Activated naive CD8-positive, alpha-beta T cell treated with anti-CD3 and anti-CD28 coated beads, Interleukin-2, amount 10 ng/mL, durations not matched to agents 7 days and 5 days (primary cell): ENCODE results near the gene FAM170B. TPM values are rescaled to one million over a fixed set of nuclear protein-coding genes. Genes with fewer than 3 reads are reported as not detected.

Experiments
- ATAC-seq: fragments of 150-1000 bp; cut with Tn5 transposase; one replicate; pipeline ENCODE4 v1.10.0; 2021; ENCODE audit warnings: low read depth, moderate library complexity
- POLR2A ChIA-PET: fragments of 350-600 bp; sonication (Branson Sonifier 250); formaldehyde crosslinking; loops from one replicate; lab custom pipeline; 2021; ENCODE audit warnings: antibody characterized with exemption; lab: Charles Lee
- DNase-seq: peaks from one replicate; pipeline ENCODE4 v3.0.0; 2021
- H3K27ac Mint-ChIP-seq: one replicate; pipeline ENCODE4 v1.8.0; 2022; ENCODE audit warnings: mild to moderate bottlenecking, mixed read lengths
- H3K27me3 Mint-ChIP-seq: one replicate; pipeline ENCODE4 v1.8.0; 2022; ENCODE audit warnings: mild to moderate bottlenecking, moderate library complexity, mixed read lengths
- H3K36me3 Mint-ChIP-seq: one replicate; pipeline ENCODE4 v1.8.0; 2021; ENCODE audit warnings: mild to moderate bottlenecking, mixed read lengths
- H3K4me1 Mint-ChIP-seq: one replicate; pipeline ENCODE4 v1.8.0; 2021; ENCODE audit warnings: mixed read lengths
- H3K4me3 Mint-ChIP-seq: one replicate; pipeline ENCODE4 v1.8.0; 2022; ENCODE audit warnings: mild to moderate bottlenecking, moderate library complexity, mixed read lengths
- H3K9me3 Mint-ChIP-seq: one replicate; pipeline ENCODE4 v1.8.0; 2021; ENCODE audit warnings: mixed read lengths
- total RNA-seq, 2 experiments: library from RNA; stranded (reverse); gene quantifications; one replicate each; pipeline ENCODE4 v1.2.3, GENCODE V29; 2021

The FAM170B gene
- total RNA-seq, 2 experiments from 2014 or later: not detected

DNA sequence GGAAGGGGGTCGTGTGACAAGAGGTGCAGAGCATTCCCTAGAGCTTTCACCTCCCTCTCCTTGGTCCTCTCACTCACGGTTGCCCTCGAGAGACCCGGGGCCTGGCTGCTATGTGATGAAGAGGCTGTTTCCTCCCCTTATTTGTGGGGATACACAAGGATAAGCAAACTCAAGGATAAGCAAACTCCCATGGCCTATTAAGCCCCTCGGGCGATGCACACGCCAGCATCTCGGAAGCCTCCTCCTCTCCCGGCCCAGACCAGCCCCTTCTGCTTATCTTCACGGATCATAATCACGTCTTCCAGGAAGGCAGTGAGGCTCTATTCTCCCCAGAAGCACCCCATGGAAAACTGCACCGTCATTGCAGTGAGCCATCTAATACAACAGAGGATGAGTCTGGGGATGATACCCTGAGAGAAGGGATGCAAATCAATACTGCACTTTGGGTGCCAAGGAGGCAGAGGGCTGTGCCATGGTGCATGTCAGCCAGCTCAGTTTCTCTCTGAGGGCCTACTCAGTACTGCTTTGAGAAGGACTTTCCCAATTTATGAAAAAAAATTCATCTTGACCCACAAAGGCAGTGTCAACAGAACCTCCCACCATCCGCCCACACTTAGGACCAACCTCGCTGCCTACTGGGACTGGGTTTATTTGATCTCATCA lies 32.1 kb upstream of the FAM170B start:
- Mint-ChIP-seq H3K4me1 (peaks cover 14% of the 10 kb centered on the region), H3K4me3 (no peak overlapping the region), H3K36me3 (no peaks in the 10 kb centered on the region), H3K27ac (no peak overlapping the region), H3K27me3 (peaks cover 9% of the 10 kb centered on the region), H3K9me3 (no peaks in the 10 kb centered on the region)
- ATAC-seq: no peak
- POLR2A ChIA-PET: no interaction called here
- no peak for DNase-seq

DNA sequence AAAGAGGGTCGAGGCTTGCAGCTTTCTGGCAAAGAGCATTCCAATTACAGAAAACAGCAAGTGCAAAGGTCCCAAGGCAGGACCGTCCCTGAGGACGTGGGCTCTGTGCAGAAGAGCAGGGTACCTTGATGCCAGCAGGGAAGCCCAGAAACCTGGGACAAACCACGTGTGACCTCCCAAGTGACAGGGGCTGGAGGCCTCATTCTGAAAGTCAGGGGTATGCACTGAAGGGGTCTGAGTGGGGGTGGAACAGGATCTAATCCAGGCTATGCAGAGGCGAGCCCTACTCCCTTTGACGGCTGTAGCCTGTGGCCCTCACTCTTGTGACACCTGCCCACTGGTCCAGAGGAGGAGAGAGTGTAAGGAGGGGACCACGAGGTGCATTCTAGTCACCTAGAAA lies 31.4 kb upstream of the FAM170B start:
- H3K36me3 Mint-ChIP-seq: no peaks in the 10 kb centered on the region
- DNase-seq (no peak), ATAC-seq (no peak)
- no peak overlapping the region for H3K4me3 Mint-ChIP-seq
- no peaks in the 10 kb centered on the region for H3K9me3 Mint-ChIP-seq
- POLR2A ChIA-PET: no interaction called here
- H3K4me1 Mint-ChIP-seq: peaks cover 14% of the 10 kb centered on the region
- no peak overlapping the region for H3K27ac Mint-ChIP-seq
- H3K27me3 Mint-ChIP-seq: peaks cover 10% of the 10 kb centered on the region

DNA sequence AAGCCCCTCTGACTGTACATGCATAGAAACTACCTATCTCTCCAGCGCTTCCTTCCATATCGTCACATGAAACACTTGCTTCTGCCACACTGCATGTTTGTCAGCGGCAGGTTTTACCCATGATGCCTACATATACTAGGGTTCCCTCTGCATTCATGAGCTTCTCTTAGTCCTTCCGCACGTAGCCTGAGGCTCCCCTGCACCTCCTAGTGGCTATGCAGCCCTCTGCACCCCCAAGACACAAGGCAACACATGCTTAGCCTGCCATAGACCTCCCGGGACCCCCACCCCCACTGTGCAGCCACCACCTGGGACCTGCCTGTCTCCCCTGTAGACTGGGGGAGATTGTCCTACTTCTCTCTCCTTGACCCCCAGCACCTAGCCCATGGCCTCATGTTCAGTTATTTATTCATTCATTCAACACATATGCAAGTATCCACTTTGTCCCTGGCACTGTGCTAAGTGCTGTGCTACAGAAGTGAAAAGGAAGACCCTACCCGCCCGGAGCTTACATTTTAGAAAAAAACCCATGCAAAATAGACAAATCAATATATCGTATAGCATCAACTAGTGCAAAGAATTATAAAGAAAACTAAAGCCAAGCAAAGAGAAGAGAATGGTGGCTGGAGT lies 30.9 kb upstream of the FAM170B start:
- ATAC-seq (peak; percentile 96), DNase-seq (peak; percentile 58)
- peaks cover 14% of the 10 kb centered on the region for H3K4me1 Mint-ChIP-seq
- POLR2A ChIA-PET: no interaction called here
- peak overlapping the region; percentile 3 for H3K4me3 Mint-ChIP-seq
- H3K27me3 Mint-ChIP-seq: peaks cover 15% of the 10 kb centered on the region
- H3K36me3 Mint-ChIP-seq: no peaks in the 10 kb centered on the region
- peak overlapping the region; percentile 27 for H3K27ac Mint-ChIP-seq
- H3K9me3 Mint-ChIP-seq: no peaks in the 10 kb centered on the region

DNA sequence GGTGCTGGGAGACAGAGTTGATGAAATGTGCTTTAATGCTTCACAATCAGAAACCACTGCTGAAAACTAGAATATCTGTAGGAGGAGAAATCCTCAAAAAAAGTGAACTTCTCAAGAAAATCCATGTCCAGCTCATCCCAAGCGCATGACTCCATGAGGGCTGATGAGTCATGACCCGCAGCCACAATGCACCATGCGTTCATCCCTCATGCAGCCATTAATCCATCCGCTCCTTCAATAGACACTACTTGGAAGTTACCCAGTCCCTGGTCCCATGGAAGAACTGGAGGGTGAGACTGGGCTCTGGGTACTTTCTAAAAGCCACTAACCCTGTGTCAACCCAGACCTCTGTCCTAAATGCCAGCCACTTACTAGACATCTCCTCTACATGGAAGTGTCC lies 29.9 kb upstream of the FAM170B start:
- H3K27me3 Mint-ChIP-seq: peaks cover 20% of the 10 kb centered on the region
- no peaks in the 10 kb centered on the region for H3K9me3 Mint-ChIP-seq
- H3K36me3 Mint-ChIP-seq: no peaks in the 10 kb centered on the region
- ATAC-seq (no peak), DNase-seq (no peak)
- no peak overlapping the region for H3K27ac Mint-ChIP-seq
- POLR2A ChIA-PET: no interaction called here
- no peak overlapping the region for H3K4me3 Mint-ChIP-seq
- peaks cover 14% of the 10 kb centered on the region for H3K4me1 Mint-ChIP-seq

DNA sequence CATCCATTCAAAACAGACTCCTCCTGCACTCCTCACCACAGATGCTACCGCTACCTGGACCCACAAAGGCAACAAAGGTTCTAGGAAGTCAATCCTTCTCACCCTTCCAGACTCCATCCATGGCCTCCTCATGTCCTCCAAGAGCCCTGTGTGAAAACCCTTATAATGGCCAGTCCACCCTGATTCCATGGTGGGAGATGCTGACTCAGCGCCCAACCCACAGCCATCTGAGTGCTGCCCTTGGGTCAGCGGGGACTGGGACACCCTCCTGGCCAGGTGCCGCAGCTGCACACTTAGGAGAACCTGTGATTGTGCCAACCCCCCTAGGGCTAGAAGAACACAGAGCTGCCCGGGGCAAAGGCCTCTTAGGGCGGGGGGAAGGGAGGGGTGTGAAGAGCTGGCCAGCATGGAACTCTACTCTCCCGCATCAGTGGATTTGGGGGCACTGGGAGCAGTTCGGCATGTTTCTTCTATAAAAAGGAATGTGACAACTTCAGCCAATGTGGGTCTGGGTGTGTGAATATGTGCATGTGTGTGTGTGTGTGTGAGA lies 29.0 kb upstream of the FAM170B start:
- no peak for DNase-seq
- H3K27me3 Mint-ChIP-seq: peaks cover 22% of the 10 kb centered on the region
- H3K4me3 Mint-ChIP-seq: no peak overlapping the region
- no peaks in the 10 kb centered on the region for H3K9me3 Mint-ChIP-seq
- peaks cover under 1% of the 10 kb centered on the region for H3K36me3 Mint-ChIP-seq
- no peak for ATAC-seq
- peaks cover 19% of the 10 kb centered on the region for H3K4me1 Mint-ChIP-seq
- POLR2A ChIA-PET: no interaction called here
- no peak overlapping the region for H3K27ac Mint-ChIP-seq

DNA sequence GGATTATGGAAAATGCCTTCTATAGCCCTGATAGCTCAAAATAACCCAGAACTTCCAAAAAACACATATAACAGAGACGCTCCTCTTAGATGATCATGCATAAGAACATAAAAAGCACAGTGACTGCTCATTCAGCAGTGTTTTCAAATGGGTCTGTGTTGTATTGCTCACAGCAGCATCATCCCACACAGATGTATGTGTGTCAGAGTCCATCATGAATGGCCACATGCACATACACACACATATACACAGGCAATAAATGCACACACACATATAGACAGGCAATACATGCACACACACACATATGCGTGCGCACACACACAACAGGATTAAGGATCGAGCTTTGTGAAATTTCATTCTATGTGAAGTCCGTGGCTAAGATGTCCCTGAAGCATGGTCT lies 28.2 kb upstream of the FAM170B start:
- Mint-ChIP-seq H3K9me3 (no peaks in the 10 kb centered on the region), H3K4me3 (no peak overlapping the region), H3K36me3 (peaks cover 4% of the 10 kb centered on the region), H3K4me1 (peaks cover 27% of the 10 kb centered on the region), H3K27ac (no peak overlapping the region), H3K27me3 (peaks cover 22% of the 10 kb centered on the region)
- no peak for DNase-seq
- POLR2A ChIA-PET: no interaction called here
- no peak for ATAC-seq

DNA sequence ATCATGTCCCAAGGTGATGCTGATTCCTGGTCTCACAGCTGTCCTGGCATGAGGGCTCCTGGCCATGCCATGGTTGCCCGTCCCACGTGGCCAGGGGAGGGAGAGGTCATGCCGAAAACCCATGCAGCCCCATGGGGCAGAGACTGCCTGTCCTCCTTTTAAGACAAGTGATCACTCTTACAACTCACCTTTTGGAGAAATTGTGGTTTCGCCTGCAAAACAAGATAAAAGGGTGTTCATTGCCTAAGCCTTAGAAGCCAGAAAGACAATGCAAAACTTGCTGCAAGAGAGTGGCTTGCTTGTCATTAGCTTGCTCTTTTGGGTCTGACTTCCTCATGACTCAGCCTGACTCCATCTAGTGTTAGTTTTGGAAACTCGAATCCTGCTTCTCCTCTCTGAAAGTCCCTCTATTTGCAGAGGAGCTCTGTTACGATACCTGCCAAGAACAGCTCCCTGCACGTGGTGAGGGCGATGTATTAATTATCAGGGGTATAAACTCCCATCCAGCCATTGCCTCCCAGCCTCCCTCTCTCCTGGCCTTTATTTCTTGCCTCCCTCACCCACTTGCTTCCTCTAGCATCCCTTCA lies 27.7 kb upstream of the FAM170B start:
- POLR2A ChIA-PET: interaction anchor here (0.7 kb wide), 1 partner anchor 181 kb away, joined by 3 read pairs; no protein-coding TSS in a partner anchor
- peaks cover 32% of the 10 kb centered on the region for H3K4me1 Mint-ChIP-seq
- H3K27ac Mint-ChIP-seq: no peak overlapping the region
- H3K4me3 Mint-ChIP-seq: no peak overlapping the region
- H3K36me3 Mint-ChIP-seq: peaks cover 6% of the 10 kb centered on the region
- DNase-seq (no peak), ATAC-seq (no peak)
- H3K9me3 Mint-ChIP-seq: no peaks in the 10 kb centered on the region
- peaks cover 22% of the 10 kb centered on the region for H3K27me3 Mint-ChIP-seq

DNA sequence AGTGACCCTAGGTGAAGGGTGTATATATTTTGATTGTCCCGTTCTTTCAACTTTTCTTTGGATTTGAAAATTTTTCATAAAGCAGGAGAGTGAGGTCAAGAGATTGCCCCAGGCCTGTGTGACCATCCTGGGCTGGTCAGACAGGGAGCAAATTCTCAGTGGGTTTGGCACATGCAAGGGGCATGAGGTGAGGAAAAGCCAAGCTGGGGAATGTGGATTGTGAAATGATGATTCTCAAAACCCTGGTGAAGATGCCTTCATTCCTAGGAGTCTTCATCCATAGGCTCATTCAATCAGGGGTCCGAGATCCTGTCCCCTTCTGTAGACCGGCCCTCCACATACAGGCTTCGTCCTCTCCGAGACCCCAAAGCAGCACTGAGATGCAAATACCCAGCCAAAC lies 27.0 kb upstream of the FAM170B start:
- Mint-ChIP-seq H3K4me3 (no peak overlapping the region), H3K9me3 (no peaks in the 10 kb centered on the region), H3K27ac (no peak overlapping the region), H3K36me3 (peaks cover 8% of the 10 kb centered on the region), H3K4me1 (peaks cover 35% of the 10 kb centered on the region), H3K27me3 (peaks cover 22% of the 10 kb centered on the region)
- ATAC-seq (no peak), DNase-seq (no peak)
- POLR2A ChIA-PET: no interaction called here

DNA sequence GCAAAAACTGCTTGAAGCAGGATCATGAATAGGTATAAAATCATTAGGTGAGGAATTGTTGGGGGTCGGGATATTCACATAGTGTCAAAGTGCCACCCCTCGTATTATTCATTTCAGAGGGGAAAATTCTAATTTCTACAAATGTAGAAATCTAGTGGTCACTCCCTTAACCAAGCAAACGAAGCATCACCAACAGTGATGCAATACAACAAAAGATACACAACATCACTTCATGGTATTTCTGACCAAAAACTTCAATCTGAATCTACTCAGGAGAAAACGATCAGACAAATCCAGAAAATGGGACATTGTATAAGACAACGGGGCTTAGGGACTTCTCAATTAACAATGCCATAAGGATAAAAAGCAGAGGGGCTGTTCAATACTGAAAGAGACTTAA lies 26.3 kb upstream of the FAM170B start:
- H3K4me1 Mint-ChIP-seq: peaks cover 35% of the 10 kb centered on the region
- no peak overlapping the region for H3K4me3 Mint-ChIP-seq
- POLR2A ChIA-PET: no interaction called here
- H3K36me3 Mint-ChIP-seq: peaks cover 9% of the 10 kb centered on the region
- no peaks in the 10 kb centered on the region for H3K9me3 Mint-ChIP-seq
- no peak overlapping the region for H3K27ac Mint-ChIP-seq
- peaks cover 22% of the 10 kb centered on the region for H3K27me3 Mint-ChIP-seq
- no peak for DNase-seq
- ATAC-seq: no peak

DNA sequence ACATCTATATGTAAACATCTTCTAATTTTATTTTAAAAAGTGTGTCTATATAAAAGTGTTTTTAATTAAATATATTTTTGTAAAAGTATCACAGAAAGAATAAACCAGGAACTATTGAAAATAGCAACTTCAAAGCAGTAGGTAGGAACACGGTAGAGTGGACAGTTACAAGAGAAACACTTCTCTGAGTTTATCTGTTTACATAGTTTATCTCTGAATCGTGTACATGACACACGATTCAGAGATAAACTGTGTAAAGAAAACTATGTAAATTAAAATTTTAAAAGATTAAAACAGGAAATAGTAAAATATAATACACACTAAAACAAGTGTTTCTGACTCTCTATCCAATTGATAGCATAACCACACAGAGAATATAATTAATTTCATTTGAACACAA lies 25.1 kb upstream of the FAM170B start:
- DNase-seq: no peak
- no peak for ATAC-seq
- POLR2A ChIA-PET: no interaction called here
- Mint-ChIP-seq H3K27ac (no peak overlapping the region), H3K4me1 (peaks cover 28% of the 10 kb centered on the region), H3K36me3 (peaks cover 9% of the 10 kb centered on the region), H3K4me3 (no peak overlapping the region), H3K27me3 (peaks cover 22% of the 10 kb centered on the region), H3K9me3 (no peaks in the 10 kb centered on the region)

DNA sequence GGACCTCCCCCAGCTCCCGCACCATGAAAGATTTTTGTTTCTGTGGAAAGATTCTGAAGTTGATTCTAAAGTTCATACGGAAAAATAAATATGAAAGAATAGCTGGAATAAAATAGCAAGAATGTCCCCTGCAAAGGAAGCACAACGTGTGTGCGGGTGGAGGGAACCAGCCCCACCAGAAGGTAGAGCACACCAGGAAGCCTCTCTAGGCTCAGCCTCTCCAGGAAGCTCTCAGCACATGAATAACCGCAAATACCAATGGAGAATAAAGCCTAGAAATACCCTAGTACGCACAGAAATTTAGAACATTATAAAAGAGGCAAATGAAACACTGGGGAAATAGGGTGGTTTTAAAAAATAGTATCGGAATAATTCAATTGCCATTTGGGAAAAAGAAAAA lies 24.6 kb upstream of the FAM170B start:
- ATAC-seq (no peak), DNase-seq (no peak)
- Mint-ChIP-seq H3K4me3 (peak overlapping the region; percentile 18), H3K9me3 (no peaks in the 10 kb centered on the region), H3K4me1 (peaks cover 28% of the 10 kb centered on the region), H3K36me3 (peaks cover 9% of the 10 kb centered on the region), H3K27ac (no peak overlapping the region), H3K27me3 (peaks cover 22% of the 10 kb centered on the region)
- POLR2A ChIA-PET: no interaction called here

DNA sequence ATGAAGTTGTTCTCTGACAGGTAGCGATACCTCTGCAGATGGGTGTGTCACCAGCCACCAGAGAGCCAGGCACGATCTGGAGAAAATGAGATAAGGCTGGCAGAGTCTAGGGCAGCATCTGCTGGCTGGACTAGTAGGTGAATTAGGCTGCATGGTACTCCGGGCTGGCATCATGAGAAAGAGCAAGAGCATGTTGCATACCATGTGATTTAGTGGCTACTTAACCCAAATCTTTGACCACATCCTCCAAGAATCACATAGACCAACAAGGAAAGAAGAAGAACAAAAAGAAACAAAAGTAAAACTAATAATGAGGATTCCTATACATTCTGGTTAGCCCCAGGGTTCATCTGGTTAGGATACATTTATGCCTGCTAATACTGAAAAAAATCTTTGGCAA lies 23.4 kb upstream of the FAM170B start:
- H3K36me3 Mint-ChIP-seq: peaks cover 9% of the 10 kb centered on the region
- peak overlapping the region; percentile 62 for H3K27ac Mint-ChIP-seq
- no peaks in the 10 kb centered on the region for H3K9me3 Mint-ChIP-seq
- peak overlapping the region; percentile 28 for H3K4me3 Mint-ChIP-seq
- ATAC-seq: peak; percentile 63
- no peak for DNase-seq
- peaks cover 28% of the 10 kb centered on the region for H3K4me1 Mint-ChIP-seq
- peaks cover 23% of the 10 kb centered on the region for H3K27me3 Mint-ChIP-seq
- POLR2A ChIA-PET: no interaction called here

DNA sequence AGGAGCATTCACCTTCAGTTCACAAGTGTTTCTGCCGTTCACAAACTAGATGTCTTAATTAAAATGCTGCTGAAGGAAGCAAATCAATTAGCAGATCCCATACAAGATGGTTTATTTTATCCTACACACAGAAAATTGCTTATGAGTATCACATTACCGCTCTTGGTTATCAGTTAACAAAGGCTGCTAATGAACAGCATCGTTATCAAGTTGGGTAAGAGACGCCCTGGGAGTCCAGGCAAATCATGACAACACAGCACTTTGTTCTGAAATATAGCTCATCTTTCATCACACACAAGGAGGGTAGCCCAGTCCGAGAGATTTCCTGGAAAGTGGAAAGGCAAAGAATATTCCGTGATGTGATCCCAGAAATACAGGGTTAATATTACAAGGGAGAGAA lies 20.8 kb upstream of the FAM170B start:
- peaks cover 12% of the 10 kb centered on the region for H3K27me3 Mint-ChIP-seq
- peaks cover 9% of the 10 kb centered on the region for H3K36me3 Mint-ChIP-seq
- POLR2A ChIA-PET: no interaction called here
- no peak overlapping the region for H3K4me3 Mint-ChIP-seq
- no peaks in the 10 kb centered on the region for H3K9me3 Mint-ChIP-seq
- H3K27ac Mint-ChIP-seq: no peak overlapping the region
- DNase-seq: no peak
- H3K4me1 Mint-ChIP-seq: peaks cover 27% of the 10 kb centered on the region
- ATAC-seq: no peak

DNA sequence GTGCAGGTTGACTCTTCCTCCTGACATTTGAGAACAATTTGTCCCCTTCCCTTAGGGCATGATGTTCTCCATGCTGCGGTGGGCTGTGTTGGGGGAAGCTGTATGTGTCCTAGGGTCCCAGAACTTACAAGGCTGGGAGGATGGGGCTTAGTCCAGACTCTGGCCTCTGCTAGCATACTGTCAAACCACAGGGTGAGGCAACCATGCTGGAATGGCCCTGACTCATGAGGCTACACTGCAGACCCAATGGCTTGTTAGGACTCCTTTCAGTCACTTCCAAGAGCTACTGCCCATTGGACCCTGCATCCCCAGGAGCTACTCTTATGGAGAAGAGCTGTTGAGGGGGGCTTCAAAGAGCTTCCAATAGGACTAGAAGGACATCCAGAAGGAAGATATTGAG lies 20.1 kb upstream of the FAM170B start:
- H3K27ac Mint-ChIP-seq: no peak overlapping the region
- no peak for DNase-seq
- POLR2A ChIA-PET: no interaction called here
- peaks cover 9% of the 10 kb centered on the region for H3K36me3 Mint-ChIP-seq
- H3K27me3 Mint-ChIP-seq: peaks cover 8% of the 10 kb centered on the region
- H3K4me3 Mint-ChIP-seq: no peak overlapping the region
- H3K4me1 Mint-ChIP-seq: peaks cover 27% of the 10 kb centered on the region
- H3K9me3 Mint-ChIP-seq: no peaks in the 10 kb centered on the region
- ATAC-seq: no peak
